ENCODE data around the gene TRIM17.

DNA sequence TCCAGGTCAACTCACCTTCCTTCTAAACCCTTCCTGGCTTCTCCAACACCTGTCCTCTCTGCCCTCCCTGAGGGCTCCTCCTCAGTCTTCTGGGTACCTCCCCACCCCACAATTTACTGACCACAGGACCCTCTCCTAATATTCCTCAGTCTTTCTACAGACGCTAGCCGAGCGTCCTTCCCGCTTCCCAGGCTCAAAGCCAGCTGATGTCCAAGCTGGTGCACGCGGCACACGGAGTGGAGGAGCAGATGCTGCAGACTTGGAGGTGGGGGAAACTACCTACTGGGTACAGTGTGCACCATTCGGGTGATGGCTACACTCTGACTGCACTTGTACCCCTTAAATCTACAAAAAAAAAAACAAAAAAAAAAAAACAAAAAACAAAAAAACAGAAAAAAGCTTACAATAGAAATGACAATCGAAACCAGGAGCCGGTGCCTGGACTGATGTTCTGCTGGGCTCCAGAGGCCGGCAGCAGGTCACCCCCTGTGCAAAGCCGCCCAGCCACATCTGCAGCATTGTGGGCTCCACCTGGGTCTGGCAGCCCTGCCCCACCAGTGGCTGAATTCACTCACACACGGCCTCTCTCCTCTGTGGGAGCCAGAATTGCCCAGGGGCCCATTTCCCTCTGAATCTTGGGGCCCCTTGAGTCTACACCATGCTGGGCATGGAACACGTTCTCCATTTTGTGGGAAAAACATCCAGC is 17.0 kb downstream of the TRIM17 start:
- TF ChIP-seq, protein P1, sequence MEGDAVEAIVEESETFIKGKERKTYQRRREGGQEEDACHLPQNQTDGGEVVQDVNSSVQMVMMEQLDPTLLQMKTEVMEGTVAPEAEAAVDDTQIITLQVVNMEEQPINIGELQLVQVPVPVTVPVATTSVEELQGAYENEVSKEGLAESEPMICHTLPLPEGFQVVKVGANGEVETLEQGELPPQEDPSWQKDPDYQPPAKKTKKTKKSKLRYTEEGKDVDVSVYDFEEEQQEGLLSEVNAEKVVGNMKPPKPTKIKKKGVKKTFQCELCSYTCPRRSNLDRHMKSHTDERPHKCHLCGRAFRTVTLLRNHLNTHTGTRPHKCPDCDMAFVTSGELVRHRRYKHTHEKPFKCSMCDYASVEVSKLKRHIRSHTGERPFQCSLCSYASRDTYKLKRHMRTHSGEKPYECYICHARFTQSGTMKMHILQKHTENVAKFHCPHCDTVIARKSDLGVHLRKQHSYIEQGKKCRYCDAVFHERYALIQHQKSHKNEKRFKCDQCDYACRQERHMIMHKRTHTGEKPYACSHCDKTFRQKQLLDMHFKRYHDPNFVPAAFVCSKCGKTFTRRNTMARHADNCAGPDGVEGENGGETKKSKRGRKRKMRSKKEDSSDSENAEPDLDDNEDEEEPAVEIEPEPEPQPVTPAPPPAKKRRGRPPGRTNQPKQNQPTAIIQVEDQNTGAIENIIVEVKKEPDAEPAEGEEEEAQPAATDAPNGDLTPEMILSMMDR (conservative IDR thresholded peaks at IDR 0.05) = no peak
- no peak for TF ChIP-seq EZH2 (IDR thresholded peaks at IDR 0.05; ENCODE audit: low read depth)
